Stimulated activated CD8-positive, alpha-beta memory T cell treated with anti-CD3 and anti-CD28 coated beads, Interleukin-15, amount 100 ng/mL, for 4 hours (primary cell): ENCODE data around the gene AWAT2.

Experiments used
- DNase-seq, 2 donors: peaks; one replicate each; pipeline ENCODE4 v3.0.0-alpha.2; 2020; ENCODE audit warnings: low read depth in 2 of 2

The AWAT2 gene

DNA sequence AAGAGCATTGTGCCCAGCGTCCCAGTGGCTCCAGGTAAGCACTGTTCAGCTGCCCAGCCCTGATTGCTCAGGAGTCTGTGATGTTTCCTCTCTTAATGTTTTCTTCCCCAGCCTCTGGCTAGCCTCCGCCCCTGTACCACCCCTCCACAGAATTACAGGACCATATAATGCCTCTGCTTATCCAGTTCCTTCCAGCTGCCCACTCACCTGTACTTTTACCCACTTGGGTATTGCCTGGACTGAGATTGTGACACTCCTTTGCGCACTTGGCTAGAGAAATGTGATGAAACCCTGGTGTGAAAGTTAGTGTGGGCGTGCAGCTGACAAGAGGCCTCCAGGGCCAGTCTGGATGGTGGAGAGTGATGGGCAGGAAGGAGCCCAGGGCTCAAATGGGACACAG lies at the start of gene AWAT2:
AWAT2 (minus strand) TSS at position 14 of the 400 bp plus-strand sequence; CDS start at position 8, 6 bp downstream.
- DNase-seq: no peak

DNA sequence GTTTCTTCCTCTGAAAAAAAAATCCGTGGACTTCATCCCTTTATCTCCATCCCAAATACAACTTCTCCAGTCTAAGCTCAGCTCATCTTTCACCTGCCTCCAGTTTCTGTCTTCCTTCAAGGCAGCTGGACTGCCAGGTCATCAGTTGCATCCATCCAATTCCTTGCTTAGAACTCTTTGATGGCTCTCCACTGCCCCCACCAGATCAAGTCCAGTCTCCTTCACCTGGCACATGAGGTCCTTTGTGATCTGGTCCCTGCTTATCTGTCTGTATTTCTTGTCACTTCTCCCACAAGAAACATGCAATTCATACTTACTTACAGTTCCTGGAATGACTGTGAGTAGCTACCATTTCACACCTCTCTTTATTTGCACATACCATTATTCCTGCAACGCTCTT lies 46.3 kb upstream of the AWAT2 start:
- DNase-seq: no peak

DNA sequence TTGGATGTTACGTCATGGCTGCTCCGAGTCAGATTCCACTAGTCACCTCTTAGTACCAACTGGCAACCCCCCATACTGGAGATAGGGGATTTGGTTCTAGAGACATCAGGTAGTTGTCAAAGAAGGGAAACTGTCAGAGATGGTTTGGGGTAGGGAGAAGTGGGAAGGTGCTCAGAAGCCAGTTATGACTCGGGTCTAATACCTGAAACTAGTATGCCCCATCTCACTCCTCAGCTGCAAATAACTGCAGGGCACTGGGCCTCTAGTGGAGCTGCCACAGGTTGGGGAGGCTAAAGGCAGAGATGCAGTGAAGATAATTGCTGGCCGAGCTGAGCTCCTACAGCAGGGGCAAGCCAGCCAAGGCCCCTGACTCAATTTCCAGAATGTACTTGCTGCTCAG lies 42.5 kb upstream of the AWAT2 start:
- no peak for DNase-seq

DNA sequence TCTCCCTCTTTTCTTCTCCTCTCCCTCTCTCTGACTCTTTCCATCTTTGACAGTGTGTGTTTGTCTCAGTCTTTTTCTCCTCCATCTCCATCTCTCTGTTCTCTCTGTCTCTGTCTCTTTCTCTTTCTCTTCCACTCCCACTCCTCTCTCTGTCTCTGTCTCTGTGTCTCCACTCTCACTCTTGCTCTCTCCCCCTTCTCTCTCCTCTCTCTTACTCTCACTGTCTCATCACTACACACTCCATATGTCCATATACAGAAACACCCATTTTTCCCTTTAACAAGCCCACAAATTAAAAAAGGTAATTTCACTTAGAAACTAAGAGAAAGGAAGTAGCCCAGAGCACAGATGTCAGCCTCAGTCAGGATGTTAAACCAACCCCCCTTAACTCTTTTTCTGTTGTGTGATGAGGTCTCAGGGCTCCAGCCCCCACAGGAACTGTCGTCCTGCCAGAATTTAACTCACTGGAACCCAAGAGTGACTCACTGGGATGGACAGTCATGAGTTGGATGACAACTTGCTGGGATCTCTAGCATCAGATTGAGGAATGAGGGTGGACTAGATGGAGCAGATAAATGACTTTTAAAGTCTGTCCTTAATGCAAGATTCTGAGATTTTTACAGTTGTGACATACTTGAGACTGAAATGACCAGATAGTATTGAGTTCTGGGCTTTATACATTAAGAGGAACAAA lies 40.0 kb upstream of the AWAT2 start:
- DNase-seq: no peak

DNA sequence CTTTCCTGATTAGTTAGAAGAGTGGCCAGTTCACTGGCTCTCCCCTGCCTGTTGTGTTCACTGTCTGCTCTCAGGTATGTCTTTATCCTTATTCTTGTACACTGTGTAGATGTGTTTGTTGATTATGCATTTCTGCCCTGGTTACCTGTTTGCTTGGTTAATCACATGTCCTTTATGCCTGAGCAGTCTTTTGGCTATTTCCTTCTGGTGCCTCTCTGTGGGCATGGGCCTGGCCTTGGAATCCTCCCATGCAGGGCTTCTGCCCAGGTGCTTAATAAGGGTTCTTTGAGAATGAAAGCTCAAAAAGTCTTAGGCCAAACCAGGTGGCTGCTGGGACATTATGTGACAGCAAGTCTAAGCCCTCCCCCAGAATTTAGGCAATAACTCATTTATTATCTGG lies 39.0 kb upstream of the AWAT2 start:
- no peak for DNase-seq

DNA sequence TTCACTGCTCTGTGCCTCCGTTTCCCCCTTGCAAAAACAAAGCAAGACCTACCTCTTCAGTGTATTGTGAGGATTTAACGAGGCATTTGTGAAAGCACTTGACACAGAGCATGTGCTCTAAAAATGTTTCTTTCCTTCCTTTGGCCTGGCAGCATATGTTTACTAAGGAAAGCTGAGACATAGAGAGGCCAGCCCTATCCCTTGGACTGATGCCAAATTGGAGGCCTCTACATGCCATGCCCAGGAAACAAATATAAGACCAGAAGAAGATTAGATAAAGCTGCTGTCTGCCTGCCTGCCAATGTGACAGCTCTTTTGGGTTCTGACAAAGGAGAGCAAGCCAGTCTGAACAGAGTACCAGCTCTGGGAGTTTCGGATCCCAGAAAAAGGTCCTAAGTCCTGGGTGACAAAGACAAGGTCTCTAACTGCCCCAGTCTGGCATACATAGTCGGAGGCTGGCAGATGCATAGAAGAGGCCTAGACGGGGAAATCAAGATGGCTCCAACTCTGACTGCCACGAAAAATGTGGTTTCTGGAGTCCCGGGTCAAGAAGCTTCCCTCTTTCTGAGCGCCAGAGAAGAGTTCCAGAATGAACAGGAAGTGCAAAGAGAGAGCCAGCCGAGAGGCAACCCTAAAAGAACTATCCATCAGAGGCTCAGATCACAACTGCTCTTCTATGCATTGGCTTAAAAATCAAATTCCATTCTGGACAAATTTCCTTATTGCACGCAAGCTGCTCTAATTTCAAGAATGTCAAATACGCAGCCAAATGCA lies 38.3 kb upstream of the AWAT2 start:
- no peak for DNase-seq

DNA sequence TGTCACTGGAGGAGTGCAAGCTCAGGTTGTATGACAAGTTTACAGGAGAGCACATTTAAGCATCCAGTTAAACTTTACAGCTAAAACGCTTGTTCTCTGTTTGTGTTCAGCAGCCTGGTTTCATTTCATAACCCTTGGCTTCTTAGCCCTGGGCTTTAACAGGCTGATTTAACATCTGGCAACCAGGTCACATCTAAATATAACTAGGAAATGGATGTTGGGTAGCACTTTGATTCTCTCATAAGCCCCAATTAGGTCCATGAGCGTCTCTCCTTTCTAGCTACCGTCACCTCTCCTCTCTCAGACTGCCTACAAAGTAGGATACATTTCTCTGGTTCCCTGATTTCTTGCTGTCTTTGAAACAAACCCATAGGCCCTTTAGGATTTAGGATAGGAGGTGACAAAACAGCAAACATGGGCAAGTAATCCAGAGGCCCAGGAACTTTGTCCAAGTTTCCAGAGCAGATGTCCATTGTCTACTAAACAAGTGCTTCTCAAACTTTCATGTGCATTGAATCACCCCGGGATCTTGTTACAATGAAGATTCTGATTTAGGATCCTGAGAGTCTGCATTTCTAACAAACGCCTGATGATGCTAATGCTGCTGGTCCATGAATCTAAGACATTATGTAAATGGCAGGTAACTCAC lies 35.0 kb upstream of the AWAT2 start:
- DNase-seq: no peak

DNA sequence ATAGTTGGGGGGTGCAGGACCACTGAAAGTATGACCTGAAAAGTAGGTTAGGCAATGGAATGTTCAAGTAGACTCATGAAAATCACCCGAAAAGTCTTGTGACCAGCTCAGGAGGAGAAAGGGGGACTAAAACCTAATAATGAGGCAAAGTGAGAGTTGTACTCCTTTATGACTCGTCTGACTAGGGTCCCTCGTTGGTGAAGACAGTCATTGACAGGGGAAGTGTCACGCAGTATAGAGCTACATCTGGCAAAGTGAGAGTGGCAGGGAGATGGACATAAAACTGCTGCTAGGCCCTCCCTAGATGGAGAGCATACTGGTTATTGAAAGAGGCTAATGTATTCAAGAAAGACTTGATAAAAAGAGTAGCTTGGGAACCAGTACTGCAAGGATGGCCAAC lies 33.0 kb upstream of the AWAT2 start:
- no peak for DNase-seq

DNA sequence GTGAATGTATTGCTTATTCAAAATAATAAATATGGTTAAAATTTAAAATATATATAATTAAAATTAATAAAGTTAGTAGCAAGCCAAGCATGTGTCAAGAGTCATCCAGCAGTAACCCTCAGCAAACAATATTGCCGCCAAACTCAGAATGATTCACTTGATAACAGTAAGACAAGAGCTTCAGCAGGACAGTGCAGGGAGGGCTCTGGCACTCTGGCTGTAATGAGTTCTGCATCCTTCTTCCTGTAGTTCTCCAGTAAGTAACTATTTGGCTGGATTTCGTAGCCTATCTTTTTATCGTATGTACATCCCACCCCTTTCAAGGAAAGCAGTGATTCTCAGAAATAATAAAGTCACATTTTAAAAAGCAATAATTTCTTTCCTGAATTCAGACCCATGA lies 30.1 kb upstream of the AWAT2 start:
- DNase-seq: no peak

GRCh38 chrX:70079297-70079696 lies 29.6 kb upstream of the AWAT2 start:
- DNase-seq: no peak

- no peak for DNase-seq
Measured at GRCh38 chrX:70066646-70067045, 16.9 kb upstream of the AWAT2 start.

- DNase-seq: no peak
Measured at GRCh38 chrX:70062961-70063550, 13.3 kb upstream of the AWAT2 start.

GRCh38 chrX:70062076-70062475 lies 12.3 kb upstream of the AWAT2 start, which contains the start of gene OTUD6A:
TSS of gene OTUD6A (plus strand) at chrX:70062457. CDS start at chrX:70062525, 68 bp downstream.
- no peak for DNase-seq

DNA sequence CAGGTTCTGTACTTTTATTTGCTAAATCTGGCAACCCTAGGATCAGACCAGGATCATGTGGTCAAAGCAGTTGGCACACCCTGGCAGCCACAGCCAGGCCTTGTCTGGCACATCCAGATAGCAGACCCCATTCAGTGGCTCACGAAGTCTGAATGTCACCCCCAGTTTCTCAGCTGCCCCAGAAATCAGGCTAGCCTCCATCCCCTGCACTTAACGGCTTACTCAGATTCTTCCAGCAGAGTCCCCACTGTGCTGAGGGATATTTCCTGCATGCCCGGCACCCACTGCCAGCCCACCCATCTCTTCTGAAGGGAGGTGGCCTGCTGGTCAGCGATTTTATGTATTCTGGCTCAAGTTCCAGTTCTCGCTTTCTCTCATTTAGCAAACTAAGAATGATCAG lies 4.7 kb upstream of the AWAT2 start:
- no peak for DNase-seq

GRCh38 chrX:70052895-70053615 lies 3.3 kb upstream of the AWAT2 start:
- DNase-seq: no peak

DNA sequence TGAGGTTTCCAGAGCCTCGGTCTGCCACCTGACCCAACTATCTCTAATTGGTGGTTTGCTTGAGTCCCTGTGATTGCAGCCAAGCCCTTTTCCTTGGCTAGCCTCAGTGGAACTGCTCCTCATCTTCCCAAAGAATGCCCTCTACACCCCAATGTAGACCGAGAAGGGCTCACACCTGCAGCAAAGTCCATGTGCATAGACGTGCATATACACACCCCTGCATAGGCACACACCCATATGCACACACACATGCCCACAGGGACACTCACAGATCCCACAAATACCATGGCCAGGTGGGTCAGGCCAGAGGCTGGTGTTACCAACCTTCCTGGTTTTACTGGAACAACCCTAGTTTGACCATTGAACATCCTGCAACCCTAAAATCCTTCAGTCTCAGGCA lies 332 bp downstream of the AWAT2 start:
- DNase-seq: no peak

GRCh38 chrX:70046978-70047377 lies 2.8 kb downstream of the AWAT2 start:
- no peak for DNase-seq

GRCh38 chrX:70044541-70045245 lies 5.0 kb downstream of the AWAT2 start:
- DNase-seq: no peak

- DNase-seq: no peak
Measured at GRCh38 chrX:70043685-70044084, 6.1 kb downstream of the AWAT2 start.

DNA sequence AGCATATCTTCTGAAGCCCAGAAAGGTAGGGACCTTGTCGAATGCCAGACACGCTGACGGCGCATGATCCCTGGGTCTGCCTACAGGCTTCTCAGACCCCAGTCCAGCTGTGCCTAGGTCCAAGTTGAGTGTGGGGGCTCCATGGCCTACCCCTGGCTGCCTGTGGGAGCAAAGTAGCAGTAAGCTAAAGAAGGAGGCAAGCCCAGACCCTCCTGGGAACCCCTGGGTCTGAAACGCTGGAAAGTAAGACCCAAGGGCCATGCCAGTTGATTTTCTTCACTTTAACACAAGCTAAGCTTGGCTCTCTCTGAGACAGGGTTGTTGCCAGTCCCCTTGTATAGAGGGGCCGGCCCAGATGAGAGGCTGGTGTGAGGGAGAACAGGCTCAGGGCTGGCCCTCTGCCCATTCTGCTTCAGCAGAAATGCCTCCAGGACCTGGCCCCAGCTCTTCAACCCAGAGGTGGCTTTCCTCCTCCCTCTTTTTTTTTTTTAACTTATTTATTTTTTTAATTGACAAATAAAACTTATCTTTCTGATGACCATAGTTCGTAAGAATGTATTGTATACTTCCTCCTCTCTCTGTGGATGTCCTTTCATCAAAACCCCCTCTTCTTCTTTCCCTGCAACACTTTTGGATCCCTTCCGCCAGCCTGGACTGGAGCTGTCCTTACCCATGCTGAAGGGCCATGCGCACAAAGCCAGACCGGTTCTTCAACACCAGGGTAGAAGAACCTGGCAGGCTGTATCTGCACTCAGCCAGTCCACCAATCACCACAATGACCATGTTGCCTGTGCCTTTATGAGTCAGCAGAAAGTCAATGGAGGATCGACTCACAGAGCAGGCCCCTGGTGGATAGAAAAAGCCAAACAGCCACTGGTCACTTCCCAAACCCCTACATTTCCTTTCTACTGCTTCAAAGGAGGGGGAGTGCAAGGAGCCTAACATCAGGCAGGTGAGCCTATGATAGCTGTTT lies 7.1 kb downstream of the AWAT2 start:
- no peak for DNase-seq
